K562 (cell line): Measurements from ENCODE around the gene RYR1. TPM values are rescaled to one million over a fixed set of nuclear protein-coding genes. Genes with fewer than 3 reads are reported as not detected.

Experiments used
- CCAR2 ChIP-seq: fragments of 200-400 bp; formaldehyde crosslinking; IDR thresholded peaks from 2 replicates; pipeline ENCODE4 v1.6.1; 2017; ENCODE audit warnings: mild to moderate bottlenecking, low read depth, low read length
- ELF4 ChIP-seq: fragments of 450-650 bp; formaldehyde crosslinking; IDR thresholded peaks from 2 replicates; pipeline ENCODE4 v1.4.0; 2022; ENCODE audit warnings: missing genetic modification characterization
- EP300 ChIP-seq: IDR thresholded peaks from 2 replicates; pipeline ENCODE4 v1.6.1; 2012; ENCODE audit warnings: low read length, improper control_type of control experiment
- EP400 ChIP-seq: fragments of 450-650 bp; IDR thresholded peaks from 2 replicates; pipeline ENCODE4 v1.6.1; 2017; ENCODE audit warnings: antibody characterized with exemption, mild to moderate bottlenecking, moderate library complexity
- GABPB1 ChIP-seq: sonication (generic); formaldehyde crosslinking; IDR thresholded peaks from 2 replicates; pipeline ENCODE4 v1.8.0; 2022; ENCODE audit warnings: mild to moderate bottlenecking, missing genetic modification reagents
- GATAD2A ChIP-seq: fragments of 450-650 bp; IDR thresholded peaks from 2 replicates; pipeline ENCODE4 v1.6.1; 2017
- HIVEP1 ChIP-seq: fragments of 250-450 bp; sonication (Bioruptor Pico); IDR thresholded peaks from 2 replicates; pipeline ENCODE4 v1.4.0; 2020; ENCODE audit warnings: mild to moderate bottlenecking
- KLF16 ChIP-seq: IDR thresholded peaks from 2 replicates; pipeline ENCODE4 v1.6.1; 2016; ENCODE audit warnings: antibody characterized with exemption
- MAFF ChIP-seq: IDR thresholded peaks from 2 replicates; pipeline ENCODE4 v1.6.1; 2012; ENCODE audit warnings: low read length, improper control_type of control experiment
- NCOA1 ChIP-seq: fragments of 450-650 bp; IDR thresholded peaks from 2 replicates; pipeline ENCODE4 v1.6.1; 2016; ENCODE audit warnings: low read depth
- NFXL1 ChIP-seq: fragments of 450-650 bp; formaldehyde crosslinking; IDR thresholded peaks from 2 replicates; pipeline ENCODE4 v1.4.0; 2021; ENCODE audit warnings: mild to moderate bottlenecking
- POLR2B ChIP-seq: fragments of 450-650 bp; IDR thresholded peaks from 2 replicates; pipeline ENCODE4 v1.6.1; 2018; ENCODE audit warnings: low read depth; ENCODE audit not compliant: partially characterized antibody
- SMARCB1 ChIP-seq: IDR thresholded peaks from 2 replicates; pipeline ENCODE4 v1.6.1; 2011; ENCODE audit warnings: improper control_type of control experiment, low read depth; ENCODE audit not compliant: insufficient read length
- SNIP1 ChIP-seq: fragments of 450-650 bp; IDR thresholded peaks from 2 replicates; pipeline ENCODE4 v1.7.1; 2017; ENCODE audit warnings: low read depth, mild to moderate bottlenecking
- SREBF2 ChIP-seq: sonication (generic); formaldehyde crosslinking; IDR thresholded peaks from 2 replicates; pipeline ENCODE4 v1.4.0; 2020; ENCODE audit warnings: mild to moderate bottlenecking, missing genetic modification reagents
- SRSF3 ChIP-seq: fragments of 200-400 bp; formaldehyde crosslinking; IDR thresholded peaks from 2 replicates; pipeline ENCODE4 v1.6.1; 2016; ENCODE audit warnings: mild to moderate bottlenecking, low read length, moderate library complexity; ENCODE audit not compliant: insufficient read depth
- TEAD1 ChIP-seq, 2 experiments: fragments of 450-650 bp in 1 of 2; sonication (generic) in 1 of 2; formaldehyde crosslinking; IDR thresholded peaks; 2 replicates each; pipeline versions ENCODE4 v1.4.0 to v1.8.0; 2020 to 2022; ENCODE audit warnings: mild to moderate bottlenecking in 2 of 2, missing genetic modification reagents in 1 of 2
- TEAD2 ChIP-seq: fragments of 450-650 bp; IDR thresholded peaks from 2 replicates; pipeline ENCODE4 v1.6.1; 2016; ENCODE audit warnings: missing genetic modification characterization, control low read depth, missing compliant biosample characterization
- ZNF133 ChIP-seq: fragments of 250-450 bp; sonication (Bioruptor Pico); IDR thresholded peaks from 2 replicates; pipeline ENCODE4 v1.4.0; 2020; ENCODE audit warnings: mild to moderate bottlenecking
- ZNF253 ChIP-seq: fragments of 250-450 bp; sonication (Bioruptor Pico); conservative IDR thresholded peaks from 2 replicates; pipeline ENCODE4 v1.6.1; 2021; ENCODE audit warnings: mild to moderate bottlenecking
- ZNF347 ChIP-seq: fragments of 450-650 bp; formaldehyde crosslinking; IDR thresholded peaks from 2 replicates; pipeline ENCODE4 v1.4.0; 2020; ENCODE audit warnings: low read depth, mild to moderate bottlenecking, moderate library complexity
- ZNF75A ChIP-seq: fragments of 450-650 bp; formaldehyde crosslinking; IDR thresholded peaks from 2 replicates; pipeline ENCODE4 v1.4.0; 2020; ENCODE audit warnings: mild to moderate bottlenecking
- ZNF764 ChIP-seq: fragments of 250-450 bp; sonication (Bioruptor Pico); IDR thresholded peaks from 2 replicates; pipeline ENCODE4 v1.4.0; 2020; ENCODE audit warnings: low read depth, mild to moderate bottlenecking, moderate library complexity
- polyA plus RNA-seq, 8 experiments: library from polyadenylated mRNA; depleted of rRNA in 4 of 8; stranded (reverse) in 5 of 8; unstranded in 3 of 8; fragments of >200 nt; fragmentation: Nextera tagmentation in 2 of 8; fragmentation: Illumina TruSeq in 1 of 8; extraction: Ambion mirVana in 2 of 8; extraction: Trizol in 1 of 8; gene quantifications; 2 replicates each; pipeline versions ENCODE4 v1.2.1 to v1.2.3, GENCODE V29; 2011 to 2014; ENCODE audit warnings: inconsistent platforms in 1 of 8, missing spikeins in 1 of 8
- total RNA-seq, 7 experiments: library from RNA; depleted of rRNA in 6 of 7; stranded (reverse); fragments of >200 nt in 6 of 7; fragmentation: Illumina TruSeq in 2 of 7; extraction: Trizol in 2 of 7; gene quantifications; 2 replicates each; pipeline versions ENCODE4 v1.2.1 to v1.2.3, GENCODE V29; 2011 to 2021; ENCODE audit warnings: low replicate concordance in 1 of 7
- TF ChIP-seq, protein P1 (sequence below), 2 experiments: IDR thresholded peaks; 2 replicates each; pipeline ENCODE4 v1.6.1; 2011; ENCODE audit warnings: borderline replicate concordance in 1 of 2, control low read depth in 1 of 2, low read depth in 1 of 2, low read length in 1 of 2, mild to moderate bottlenecking in 1 of 2, mixed read lengths in 1 of 2, moderate library complexity in 1 of 2; ENCODE audit not compliant: insufficient read depth in 1 of 2, insufficient read length in 1 of 2, poor library complexity in 1 of 2, severe bottlenecking in 1 of 2; ENCODE audit errors: extremely low read depth in 1 of 2
- TF ChIP-seq, protein P2 (sequence below), 2 experiments: fragments of 150-350 bp in 1 of 2; IDR thresholded peaks; 2 replicates each; pipeline ENCODE4 v1.6.1; 2012 to 2016; ENCODE audit warnings: low read depth in 2 of 2, low read length in 2 of 2, mild to moderate bottlenecking in 1 of 2, moderate library complexity in 1 of 2
- TF ChIP-seq, protein P3 (sequence below): fragments of 450-650 bp; IDR thresholded peaks from 2 replicates; pipeline ENCODE4 v1.6.1; 2016; ENCODE audit warnings: missing biosample characterization, missing genetic modification characterization

Gene RYR1
- total and polyA plus RNA-seq, 9 of the 15 experiments (the other 6 are each of a cell fraction or from before 2014, with no cell fraction given) = 0.11 to 7.4 (median 3.7) TPM

DNA sequence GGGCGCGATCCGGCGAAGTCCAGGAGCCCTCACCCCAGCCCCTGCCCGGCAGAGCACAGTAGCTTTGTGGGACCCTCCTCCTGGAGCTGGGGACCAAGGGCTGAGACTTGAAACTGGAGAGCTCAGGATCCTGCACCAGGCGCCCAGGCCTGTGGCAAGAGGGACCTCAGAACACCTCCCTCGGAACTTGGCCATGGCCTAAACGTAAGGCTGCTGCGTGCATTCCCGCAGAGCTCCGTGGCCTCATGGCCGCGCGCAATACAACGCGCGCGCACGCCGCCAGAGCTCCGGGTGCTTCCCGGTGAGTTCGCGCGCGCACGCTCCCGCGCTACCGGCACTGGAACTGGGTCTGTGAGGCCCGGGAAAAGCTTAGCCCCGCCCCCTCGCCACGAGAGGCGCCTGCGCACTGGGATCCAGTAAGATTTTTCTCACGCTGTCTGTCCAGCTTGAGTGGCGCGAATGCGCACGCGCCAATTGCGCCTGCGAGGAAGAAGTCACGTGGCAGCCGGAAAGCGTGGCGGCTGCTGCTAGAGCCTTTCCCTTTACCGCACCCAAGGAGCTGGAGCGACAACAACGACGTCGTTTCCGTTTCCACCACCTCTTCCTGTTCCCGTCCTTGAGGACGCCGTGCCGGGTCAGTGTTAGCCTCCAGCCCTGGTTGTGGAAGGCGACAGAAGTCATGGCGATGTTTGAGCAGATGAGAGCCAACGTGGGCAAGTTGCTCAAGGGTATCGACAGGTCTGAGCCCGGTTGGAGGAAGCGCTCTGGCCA, 185.3 kb downstream of the RYR1 start, which contains the start of gene EIF3K (continued):
- TF ChIP-seq POLR2B (peak; percentile 80), EP300 (no peak), MAFF (no peak), ELF4 (CRISPR knock-in tag) (no peak), ZNF347 (CRISPR knock-in tag) (no peak), SREBF2 (no peak), SNIP1 (no peak), ZNF75A (CRISPR knock-in tag) (no peak), ZNF133 (CRISPR knock-in tag) (no peak), SRSF3 (no peak), NCOA1 (peak; percentile 64; the same call in 1 of the 2 replicates), EP400 (peak; percentile 86), ZNF253 (CRISPR knock-in tag) (no peak), NFXL1 (CRISPR knock-in tag) (no peak), ZNF764 (CRISPR knock-in tag) (no peak), KLF16 (no peak), CCAR2 (no peak), GATAD2A (no peak), HIVEP1 (CRISPR knock-in tag) (no peak), TEAD2 (tag) (no peak), SMARCB1 (no peak), TEAD1 (CRISPR knock-in tag; IDR thresholded peaks at IDR 0.05) (0 out of 4 replicates have a peak, but pooled peaks of 1 of the 2 experiments have one; percentile 32), GABPB1 (peak; percentile 89)
- TF ChIP-seq, protein P1, sequence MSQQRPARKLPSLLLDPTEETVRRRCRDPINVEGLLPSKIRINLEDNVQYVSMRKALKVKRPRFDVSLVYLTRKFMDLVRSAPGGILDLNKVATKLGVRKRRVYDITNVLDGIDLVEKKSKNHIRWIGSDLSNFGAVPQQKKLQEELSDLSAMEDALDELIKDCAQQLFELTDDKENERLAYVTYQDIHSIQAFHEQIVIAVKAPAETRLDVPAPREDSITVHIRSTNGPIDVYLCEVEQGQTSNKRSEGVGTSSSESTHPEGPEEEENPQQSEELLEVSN (IDR thresholded peaks at IDR 0.05; ENCODE audit: borderline replicate concordance in 1 of 2, extremely low read depth in 1 of 2, insufficient read depth in 1 of 2, insufficient read length in 1 of 2, low read depth in 1 of 2, low read length in 1 of 2, poor library complexity in 1 of 2, severe bottlenecking in 1 of 2) = peak; percentile 58 to 89
- TF ChIP-seq, protein P2, sequence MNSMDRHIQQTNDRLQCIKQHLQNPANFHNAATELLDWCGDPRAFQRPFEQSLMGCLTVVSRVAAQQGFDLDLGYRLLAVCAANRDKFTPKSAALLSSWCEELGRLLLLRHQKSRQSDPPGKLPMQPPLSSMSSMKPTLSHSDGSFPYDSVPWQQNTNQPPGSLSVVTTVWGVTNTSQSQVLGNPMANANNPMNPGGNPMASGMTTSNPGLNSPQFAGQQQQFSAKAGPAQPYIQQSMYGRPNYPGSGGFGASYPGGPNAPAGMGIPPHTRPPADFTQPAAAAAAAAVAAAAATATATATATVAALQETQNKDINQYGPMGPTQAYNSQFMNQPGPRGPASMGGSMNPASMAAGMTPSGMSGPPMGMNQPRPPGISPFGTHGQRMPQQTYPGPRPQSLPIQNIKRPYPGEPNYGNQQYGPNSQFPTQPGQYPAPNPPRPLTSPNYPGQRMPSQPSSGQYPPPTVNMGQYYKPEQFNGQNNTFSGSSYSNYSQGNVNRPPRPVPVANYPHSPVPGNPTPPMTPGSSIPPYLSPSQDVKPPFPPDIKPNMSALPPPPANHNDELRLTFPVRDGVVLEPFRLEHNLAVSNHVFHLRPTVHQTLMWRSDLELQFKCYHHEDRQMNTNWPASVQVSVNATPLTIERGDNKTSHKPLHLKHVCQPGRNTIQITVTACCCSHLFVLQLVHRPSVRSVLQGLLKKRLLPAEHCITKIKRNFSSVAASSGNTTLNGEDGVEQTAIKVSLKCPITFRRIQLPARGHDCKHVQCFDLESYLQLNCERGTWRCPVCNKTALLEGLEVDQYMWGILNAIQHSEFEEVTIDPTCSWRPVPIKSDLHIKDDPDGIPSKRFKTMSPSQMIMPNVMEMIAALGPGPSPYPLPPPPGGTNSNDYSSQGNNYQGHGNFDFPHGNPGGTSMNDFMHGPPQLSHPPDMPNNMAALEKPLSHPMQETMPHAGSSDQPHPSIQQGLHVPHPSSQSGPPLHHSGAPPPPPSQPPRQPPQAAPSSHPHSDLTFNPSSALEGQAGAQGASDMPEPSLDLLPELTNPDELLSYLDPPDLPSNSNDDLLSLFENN (IDR thresholded peaks at IDR 0.05; ENCODE audit: low read depth in 2 of 2, low read length in 2 of 2) = no peak
- TF ChIP-seq, protein P3, sequence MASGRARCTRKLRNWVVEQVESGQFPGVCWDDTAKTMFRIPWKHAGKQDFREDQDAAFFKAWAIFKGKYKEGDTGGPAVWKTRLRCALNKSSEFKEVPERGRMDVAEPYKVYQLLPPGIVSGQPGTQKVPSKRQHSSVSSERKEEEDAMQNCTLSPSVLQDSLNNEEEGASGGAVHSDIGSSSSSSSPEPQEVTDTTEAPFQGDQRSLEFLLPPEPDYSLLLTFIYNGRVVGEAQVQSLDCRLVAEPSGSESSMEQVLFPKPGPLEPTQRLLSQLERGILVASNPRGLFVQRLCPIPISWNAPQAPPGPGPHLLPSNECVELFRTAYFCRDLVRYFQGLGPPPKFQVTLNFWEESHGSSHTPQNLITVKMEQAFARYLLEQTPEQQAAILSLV (tag) = no peak
